Esophagus squamous epithelium (tissue), 4 donors: ENCODE data around the gene AKAP11.

Experiments used
- POLR2A ChIP-seq, 4 donors: fragments of 450-650 bp; IDR thresholded peaks; one replicate each; pipeline ENCODE4 v1.6.1; 2017; ENCODE audit warnings: antibody characterized with exemption in 4 of 4, mild to moderate bottlenecking in 4 of 4, moderate library complexity in 3 of 4
- TF ChIP-seq, protein P1 (sequence below), 6 experiments: fragments of 450-650 bp in 4 of 6; fragments of 200-600 bp in 2 of 6; sonication (generic) in 2 of 6; IDR thresholded peaks; one replicate each; pipeline ENCODE4 v1.5.1; 2016 to 2019; ENCODE audit warnings: antibody characterized with exemption in 6 of 6, mild to moderate bottlenecking in 4 of 6, moderate library complexity in 4 of 6

DNA sequence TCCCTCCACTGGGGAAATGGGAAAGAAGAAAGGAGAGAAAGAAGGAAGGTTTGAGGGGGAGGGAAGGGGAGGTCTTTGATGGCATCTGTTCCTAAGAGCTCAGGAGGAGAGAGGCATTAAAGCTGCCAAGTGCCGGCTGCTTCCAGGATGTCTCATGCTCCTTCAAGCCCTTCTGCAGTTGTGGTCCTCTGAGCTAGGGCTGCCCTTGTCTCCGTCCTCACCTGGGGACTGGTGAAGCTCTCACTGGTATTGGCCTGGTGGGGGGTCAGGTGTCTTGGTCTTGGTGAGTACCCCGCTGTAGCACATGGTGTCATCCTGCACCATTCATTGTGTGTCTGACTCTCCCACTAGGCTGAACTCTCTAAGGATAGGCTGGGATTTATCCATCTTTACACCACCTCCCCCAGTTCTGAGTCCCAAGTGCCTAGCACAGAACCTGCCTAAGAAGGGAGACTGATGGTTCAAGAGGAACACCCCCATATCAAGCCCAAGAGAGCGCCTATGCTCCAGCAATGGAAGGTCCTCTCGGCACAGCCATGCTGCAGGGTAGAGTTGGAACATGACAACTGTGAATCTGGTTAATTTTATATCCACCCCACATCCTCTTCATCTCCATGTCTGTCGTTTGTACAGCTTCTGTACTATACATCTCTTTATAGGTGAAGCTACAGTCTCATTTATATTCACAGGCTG, 83.7 kb downstream of the AKAP11 start:
- TF ChIP-seq, protein P1, sequence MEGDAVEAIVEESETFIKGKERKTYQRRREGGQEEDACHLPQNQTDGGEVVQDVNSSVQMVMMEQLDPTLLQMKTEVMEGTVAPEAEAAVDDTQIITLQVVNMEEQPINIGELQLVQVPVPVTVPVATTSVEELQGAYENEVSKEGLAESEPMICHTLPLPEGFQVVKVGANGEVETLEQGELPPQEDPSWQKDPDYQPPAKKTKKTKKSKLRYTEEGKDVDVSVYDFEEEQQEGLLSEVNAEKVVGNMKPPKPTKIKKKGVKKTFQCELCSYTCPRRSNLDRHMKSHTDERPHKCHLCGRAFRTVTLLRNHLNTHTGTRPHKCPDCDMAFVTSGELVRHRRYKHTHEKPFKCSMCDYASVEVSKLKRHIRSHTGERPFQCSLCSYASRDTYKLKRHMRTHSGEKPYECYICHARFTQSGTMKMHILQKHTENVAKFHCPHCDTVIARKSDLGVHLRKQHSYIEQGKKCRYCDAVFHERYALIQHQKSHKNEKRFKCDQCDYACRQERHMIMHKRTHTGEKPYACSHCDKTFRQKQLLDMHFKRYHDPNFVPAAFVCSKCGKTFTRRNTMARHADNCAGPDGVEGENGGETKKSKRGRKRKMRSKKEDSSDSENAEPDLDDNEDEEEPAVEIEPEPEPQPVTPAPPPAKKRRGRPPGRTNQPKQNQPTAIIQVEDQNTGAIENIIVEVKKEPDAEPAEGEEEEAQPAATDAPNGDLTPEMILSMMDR (IDR thresholded peaks at IDR 0.05): no peak
- no peak for TF ChIP-seq POLR2A (IDR thresholded peaks at IDR 0.05)
